GM18508 (cell line): ENCODE data around the gene SPINK7.

ENCODE experiments used
- ATAC-seq: cut with Tn5 transposase; IDR thresholded peaks from one replicate; pipeline ENCODE4 v1.9.1; 2021; ENCODE audit warnings: moderate number of reproducible peaks; ENCODE audit not compliant: insufficient read depth, unreplicated experiment

Gene SPINK7

GRCh38 chr5:148343046-148343407 is 30.8 kb downstream of the SPINK7 start:
- no peak for ATAC-seq

GRCh38 chr5:148343603-148344487 is 31.6 kb downstream of the SPINK7 start:
- ATAC-seq: no peak

DNA sequence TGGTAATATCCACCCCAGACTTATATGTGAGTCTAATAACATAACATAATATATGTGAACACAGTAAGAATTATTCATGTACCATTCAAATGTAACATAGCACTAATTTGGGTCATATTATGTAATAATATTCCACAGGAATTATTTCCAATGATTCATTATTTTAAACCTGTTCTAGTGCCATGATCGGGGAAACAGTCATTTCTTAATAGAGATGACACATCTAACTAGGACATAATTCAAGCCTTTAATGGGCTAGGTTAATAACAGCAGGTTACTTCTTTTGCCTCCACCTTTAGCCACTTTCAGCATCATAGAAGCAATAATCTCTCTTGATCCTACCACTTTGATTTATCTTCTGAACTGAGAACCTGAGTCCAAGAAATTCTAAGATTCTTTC is 35.5 kb downstream of the SPINK7 start:
- no peak for ATAC-seq

- ATAC-seq: no peak
Measured at GRCh38 chr5:148352696-148353095, 40.5 kb downstream of the SPINK7 start.

DNA sequence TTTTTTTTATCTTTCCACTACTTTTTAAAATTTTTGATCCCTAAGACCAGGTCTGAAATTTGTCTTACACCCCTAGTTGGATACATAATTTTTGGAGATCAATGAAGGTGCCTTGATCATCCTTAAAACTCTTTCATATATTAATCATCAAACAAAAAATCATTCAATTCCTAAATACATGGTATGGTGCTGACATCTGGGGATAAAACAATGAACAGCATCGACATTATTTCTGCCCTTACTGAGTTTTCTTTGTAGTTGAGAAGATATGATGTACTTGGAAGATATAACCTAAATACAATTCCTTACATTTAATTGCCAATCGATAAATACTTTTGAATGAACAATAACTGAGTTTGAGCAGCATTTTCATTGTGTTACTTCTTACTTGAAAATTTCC is 41.4 kb downstream of the SPINK7 start:
- ATAC-seq: no peak

GRCh38 chr5:148364343-148364742 is 52.1 kb downstream of the SPINK7 start:
- no peak for ATAC-seq
